BE2C (cell line): ENCODE data around the gene GPR135.

ENCODE experiments used
- DNase-seq: peaks from one replicate; pipeline ENCODE4 v3.0.0-alpha.2; 2020
- H3K27me3 ChIP-seq: fragments of 250-450 bp; sonication (Bioruptor Pico); 2 replicates; pipeline ENCODE4 v1.5.1; 2020; ENCODE audit warnings: mild to moderate bottlenecking
- H3K36me3 ChIP-seq: fragments of 250-450 bp; sonication (Bioruptor Pico); 2 replicates; pipeline ENCODE4 v1.5.1; 2020; ENCODE audit warnings: mild to moderate bottlenecking
- H3K4me1 ChIP-seq: fragments of 250-450 bp; sonication (Bioruptor Pico); 2 replicates; pipeline ENCODE4 v1.5.1; 2020
- H3K4me3 ChIP-seq: 2 replicates; pipeline ENCODE4 v1.5.1; 2011; ENCODE audit warnings: low read depth, low read length
- H3K9me3 ChIP-seq: fragments of 250-450 bp; sonication (Bioruptor Pico); 2 replicates; pipeline ENCODE4 v1.5.1; 2020
- CTCF ChIP-seq: IDR thresholded peaks from 2 replicates; pipeline ENCODE4 v1.5.1; 2012; ENCODE audit warnings: mild to moderate bottlenecking, low read depth, low read length

Gene GPR135

GRCh38 chr14:59483819-59484638, 18.8 kb upstream of the GPR135 start, which contains the start of the genes JKAMP and L3HYPDH:
Gene JKAMP, plus strand, starts transcription at chr14:59484517. Its CDS starts 73 bp downstream, at chr14:59484590.
Gene L3HYPDH, minus strand, starts transcription at chr14:59484408. Its CDS starts 92 bp downstream, at chr14:59484316.
- no peaks in the 10 kb centered on the region; the same call in 1 of the 2 replicates for H3K4me1 ChIP-seq
- H3K27me3 ChIP-seq: no peaks in the 10 kb centered on the region
- peaks cover 17% of the 10 kb centered on the region for H3K36me3 ChIP-seq
- peak; percentile 62 for TF ChIP-seq CTCF
- peak; percentile 99 for DNase-seq
- H3K9me3 ChIP-seq: no peaks in the 10 kb centered on the region
- H3K4me3 ChIP-seq: peak within 1 kb of the TSS; percentile 96

- peaks cover 14% of the 10 kb centered on the region for H3K36me3 ChIP-seq
- no peaks in the 10 kb centered on the region; the same call in 1 of the 2 replicates for H3K4me1 ChIP-seq
- peak overlapping the region; percentile 96 for H3K4me3 ChIP-seq
Measured at GRCh38 chr14:59483363-59483762, 18.2 kb upstream of the GPR135 start.

GRCh38 chr14:59482541-59483331, 17.6 kb upstream of the GPR135 start:
- no peak for TF ChIP-seq CTCF
- DNase-seq: peak; percentile 24
- H3K36me3 ChIP-seq: peaks cover 12% of the 10 kb centered on the region

More at GRCh38 chr14:59483363-59483762, 18.2 kb upstream of the GPR135 start:
- no peaks in the 10 kb centered on the region for H3K9me3 ChIP-seq
- no peak for DNase-seq
- no peak for TF ChIP-seq CTCF
- no peaks in the 10 kb centered on the region for H3K27me3 ChIP-seq

GRCh38 chr14:59481871-59482540, 16.8 kb upstream of the GPR135 start:
- H3K4me3 ChIP-seq: peak overlapping the region; percentile 96
- TF ChIP-seq CTCF: no peak
- DNase-seq: no peak

More at GRCh38 chr14:59482541-59483331, 17.6 kb upstream of the GPR135 start:
- no peaks in the 10 kb centered on the region; the same call in 1 of the 2 replicates for H3K4me1 ChIP-seq
- H3K27me3 ChIP-seq: no peaks in the 10 kb centered on the region
- H3K4me3 ChIP-seq: peak overlapping the region; percentile 96
- H3K9me3 ChIP-seq: no peaks in the 10 kb centered on the region

GRCh38 chr14:59481407-59481806, 16.2 kb upstream of the GPR135 start:
- Histone ChIP-seq H3K9me3 (no peaks in the 10 kb centered on the region), H3K4me3 (no peak overlapping the region)

More at GRCh38 chr14:59481871-59482540, 16.8 kb upstream of the GPR135 start:
- no peaks in the 10 kb centered on the region; the same call in 1 of the 2 replicates for H3K4me1 ChIP-seq
- H3K36me3 ChIP-seq: peaks cover 8% of the 10 kb centered on the region
- no peaks in the 10 kb centered on the region for H3K9me3 ChIP-seq
- no peaks in the 10 kb centered on the region for H3K27me3 ChIP-seq

More at GRCh38 chr14:59481407-59481806, 16.2 kb upstream of the GPR135 start:
- H3K36me3 ChIP-seq: peaks cover 8% of the 10 kb centered on the region
- H3K4me1 ChIP-seq: no peaks in the 10 kb centered on the region; the same call in 1 of the 2 replicates
- no peak for DNase-seq
- no peak for TF ChIP-seq CTCF
- no peaks in the 10 kb centered on the region for H3K27me3 ChIP-seq
